HG02840 (cell line): Measurements from ENCODE around the gene SCAF1.

Experiments
- ATAC-seq: cut with Tn5 transposase; IDR thresholded peaks from one replicate; pipeline ENCODE4 v1.9.1; 2021; ENCODE audit warnings: mild to moderate bottlenecking, moderate library complexity, moderate number of reproducible peaks; ENCODE audit not compliant: unreplicated experiment, low FRiP score

The SCAF1 gene, protein sequence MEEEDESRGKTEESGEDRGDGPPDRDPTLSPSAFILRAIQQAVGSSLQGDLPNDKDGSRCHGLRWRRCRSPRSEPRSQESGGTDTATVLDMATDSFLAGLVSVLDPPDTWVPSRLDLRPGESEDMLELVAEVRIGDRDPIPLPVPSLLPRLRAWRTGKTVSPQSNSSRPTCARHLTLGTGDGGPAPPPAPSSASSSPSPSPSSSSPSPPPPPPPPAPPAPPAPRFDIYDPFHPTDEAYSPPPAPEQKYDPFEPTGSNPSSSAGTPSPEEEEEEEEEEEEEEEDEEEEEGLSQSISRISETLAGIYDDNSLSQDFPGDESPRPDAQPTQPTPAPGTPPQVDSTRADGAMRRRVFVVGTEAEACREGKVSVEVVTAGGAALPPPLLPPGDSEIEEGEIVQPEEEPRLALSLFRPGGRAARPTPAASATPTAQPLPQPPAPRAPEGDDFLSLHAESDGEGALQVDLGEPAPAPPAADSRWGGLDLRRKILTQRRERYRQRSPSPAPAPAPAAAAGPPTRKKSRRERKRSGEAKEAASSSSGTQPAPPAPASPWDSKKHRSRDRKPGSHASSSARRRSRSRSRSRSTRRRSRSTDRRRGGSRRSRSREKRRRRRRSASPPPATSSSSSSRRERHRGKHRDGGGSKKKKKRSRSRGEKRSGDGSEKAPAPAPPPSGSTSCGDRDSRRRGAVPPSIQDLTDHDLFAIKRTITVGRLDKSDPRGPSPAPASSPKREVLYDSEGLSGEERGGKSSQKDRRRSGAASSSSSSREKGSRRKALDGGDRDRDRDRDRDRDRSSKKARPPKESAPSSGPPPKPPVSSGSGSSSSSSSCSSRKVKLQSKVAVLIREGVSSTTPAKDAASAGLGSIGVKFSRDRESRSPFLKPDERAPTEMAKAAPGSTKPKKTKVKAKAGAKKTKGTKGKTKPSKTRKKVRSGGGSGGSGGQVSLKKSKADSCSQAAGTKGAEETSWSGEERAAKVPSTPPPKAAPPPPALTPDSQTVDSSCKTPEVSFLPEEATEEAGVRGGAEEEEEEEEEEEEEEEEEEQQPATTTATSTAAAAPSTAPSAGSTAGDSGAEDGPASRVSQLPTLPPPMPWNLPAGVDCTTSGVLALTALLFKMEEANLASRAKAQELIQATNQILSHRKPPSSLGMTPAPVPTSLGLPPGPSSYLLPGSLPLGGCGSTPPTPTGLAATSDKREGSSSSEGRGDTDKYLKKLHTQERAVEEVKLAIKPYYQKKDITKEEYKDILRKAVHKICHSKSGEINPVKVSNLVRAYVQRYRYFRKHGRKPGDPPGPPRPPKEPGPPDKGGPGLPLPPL

DNA sequence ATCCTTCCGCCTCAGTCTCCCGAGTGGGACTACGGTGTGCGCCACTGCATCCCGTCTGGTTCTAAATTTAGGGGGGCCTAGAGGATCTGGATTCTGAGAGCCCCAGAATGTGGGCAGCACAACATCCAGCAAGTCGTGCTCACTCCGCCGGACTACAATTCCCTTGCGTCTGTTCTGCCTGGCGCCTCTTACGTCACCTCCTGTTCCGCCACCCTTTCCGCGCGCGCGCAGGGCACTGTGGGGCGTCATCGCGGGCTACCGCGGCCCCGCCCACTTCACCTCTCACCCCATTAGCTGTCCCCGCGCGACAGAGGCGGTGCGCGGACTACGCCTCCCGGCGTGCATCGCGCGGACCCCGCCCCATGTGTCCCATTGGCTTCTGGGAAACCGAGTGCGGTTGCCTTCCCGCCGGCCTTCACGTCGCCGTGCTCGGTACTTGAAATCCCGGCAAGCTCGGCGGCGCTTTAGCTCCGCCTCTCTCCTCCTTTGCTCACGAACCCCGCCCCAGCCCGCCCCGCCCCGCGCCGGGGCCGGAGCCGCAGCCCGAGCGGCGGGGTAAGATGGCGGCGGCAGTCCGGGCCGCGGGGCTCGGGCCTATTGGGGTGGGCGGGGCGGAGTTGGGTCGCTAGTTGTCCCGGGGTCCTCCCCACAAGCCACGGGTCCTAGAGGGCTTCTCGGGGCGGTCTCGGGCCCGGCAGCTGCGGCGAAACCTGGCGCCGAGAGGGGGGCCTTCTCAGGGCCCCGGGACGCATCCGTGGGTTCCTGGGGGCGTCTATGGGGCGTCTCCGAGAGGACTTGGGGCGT, at the start of gene SCAF1:
Gene SCAF1 (plus strand): TSS at position 522 of the 804 bp plus-strand sequence. CDS start 2,818 bp downstream, outside the sequence.
- peak; percentile 64 for ATAC-seq

DNA sequence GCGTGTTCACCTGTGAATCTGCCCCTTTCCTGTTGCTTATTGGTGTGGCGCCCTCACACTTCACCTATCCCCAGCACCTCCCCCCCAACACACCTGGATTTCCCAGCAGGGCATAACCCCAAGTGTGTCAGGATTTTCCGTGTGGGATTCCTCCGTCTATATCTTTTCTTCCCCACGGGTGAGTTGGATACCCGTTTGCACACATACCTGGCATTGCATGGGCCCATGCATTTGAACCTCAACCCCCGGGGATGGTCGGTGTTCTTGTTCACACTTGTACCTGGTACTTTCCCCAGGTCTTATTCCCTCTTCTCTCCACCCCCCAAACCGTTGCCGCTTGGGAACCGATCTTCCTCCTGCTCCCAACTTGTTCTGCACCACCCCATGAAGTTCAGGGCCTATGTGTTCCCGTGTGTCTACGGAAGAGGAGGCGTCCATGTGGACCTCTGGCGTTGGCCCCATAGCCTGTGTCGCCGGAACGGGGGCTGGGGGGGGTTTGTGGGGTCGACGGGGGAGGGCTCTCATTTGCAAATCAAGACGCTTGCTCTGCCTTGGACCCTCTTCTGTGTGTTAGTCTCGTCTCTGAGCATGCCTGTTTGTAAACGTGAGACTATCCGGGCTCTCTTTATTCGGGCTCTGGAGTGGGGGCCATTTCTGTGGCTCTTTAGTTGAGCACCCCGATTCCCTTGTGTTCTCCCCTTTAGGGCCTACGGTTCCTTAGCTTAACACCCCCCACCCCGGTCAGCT, 49.4 kb upstream of the SCAF1 start:
- no peak for ATAC-seq

- peak; percentile 32 for ATAC-seq
Observed at GRCh38 chr19:49593233-49594113, 48.5 kb upstream of the SCAF1 start.

- ATAC-seq: no peak
Observed at GRCh38 chr19:49594157-49594992, 47.6 kb upstream of the SCAF1 start.

DNA sequence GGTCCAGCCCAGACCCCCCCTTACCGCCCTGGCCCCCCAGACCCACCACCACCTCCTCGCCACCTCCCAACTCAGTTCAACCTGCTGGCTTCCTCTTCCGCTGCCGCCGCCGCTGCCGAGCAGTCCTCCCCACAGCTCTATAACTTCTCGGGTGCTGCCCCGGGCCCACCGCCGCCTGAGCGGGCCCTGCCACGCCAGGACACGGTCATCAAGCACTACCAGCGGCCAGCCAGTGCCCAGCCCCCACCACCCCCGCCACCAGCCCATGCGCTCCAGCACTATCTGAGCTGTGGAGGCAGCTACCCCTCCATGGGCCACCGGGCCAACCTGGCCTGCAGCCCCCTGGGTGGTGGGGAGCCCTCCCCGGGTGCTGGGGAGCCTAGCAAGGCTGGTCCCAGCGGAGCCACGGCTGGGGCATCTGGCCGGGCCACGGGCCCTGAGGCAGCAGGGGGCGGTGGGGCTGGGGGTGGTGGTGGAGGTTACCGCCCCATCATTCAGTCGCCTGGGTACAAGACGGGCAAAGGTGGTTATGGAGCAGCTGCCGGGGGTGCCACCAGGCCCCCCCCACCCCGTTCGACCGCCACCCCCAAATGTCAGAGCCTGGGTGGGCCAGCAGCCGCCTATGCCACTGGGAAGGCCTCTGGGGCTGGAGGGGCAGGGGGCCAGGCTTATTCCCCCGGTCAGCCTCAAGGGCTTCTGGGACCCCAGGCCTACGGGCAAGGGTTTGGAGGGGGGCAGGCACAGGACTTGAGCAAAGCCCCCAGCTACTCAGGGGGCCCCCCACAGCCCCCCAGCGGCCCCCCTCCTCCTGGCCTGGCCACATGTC, 46.8 kb upstream of the SCAF1 start:
- ATAC-seq: no peak

GRCh38 chr19:49595819-49596404, 46.1 kb upstream of the SCAF1 start:
- ATAC-seq: no peak

DNA sequence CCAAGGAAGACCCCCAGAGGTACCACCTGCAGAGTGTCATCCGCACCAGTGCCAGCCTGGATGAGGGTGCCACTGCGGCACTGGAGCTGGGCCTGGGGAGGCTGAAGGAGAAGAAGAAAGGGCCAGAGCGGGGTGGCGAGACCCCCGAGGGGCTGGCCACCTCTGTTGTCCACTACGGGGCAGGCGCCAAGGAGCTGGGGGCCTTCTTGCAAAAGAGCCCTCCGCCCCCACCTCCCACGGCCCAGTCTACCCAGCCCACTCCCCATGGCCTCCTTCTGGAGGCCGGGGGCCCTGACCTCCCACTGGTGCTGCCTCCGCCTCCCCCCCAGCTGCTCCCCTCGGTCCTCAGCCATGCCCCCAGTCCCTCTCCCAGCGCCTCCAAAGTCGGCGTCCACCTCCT, 45.6 kb upstream of the SCAF1 start:
- no peak for ATAC-seq

GRCh38 chr19:49596954-49597702, 44.9 kb upstream of the SCAF1 start:
- ATAC-seq: no peak

DNA sequence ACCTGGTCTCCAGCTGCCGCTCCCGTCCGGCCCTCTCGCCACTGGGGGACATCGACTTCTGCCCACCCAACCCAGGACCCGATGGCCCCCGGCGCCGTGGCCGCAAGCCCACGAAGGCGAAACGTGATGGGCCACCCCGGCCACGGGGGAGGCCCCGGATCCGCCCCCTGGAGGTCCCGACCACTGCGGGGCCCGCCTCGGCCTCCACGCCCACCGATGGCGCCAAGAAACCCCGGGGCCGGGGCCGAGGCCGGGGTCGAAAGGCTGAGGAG, 44.4 kb upstream of the SCAF1 start:
- no peak for ATAC-seq

GRCh38 chr19:49599378-49600295, 42.4 kb upstream of the SCAF1 start:
- ATAC-seq: no peak

DNA sequence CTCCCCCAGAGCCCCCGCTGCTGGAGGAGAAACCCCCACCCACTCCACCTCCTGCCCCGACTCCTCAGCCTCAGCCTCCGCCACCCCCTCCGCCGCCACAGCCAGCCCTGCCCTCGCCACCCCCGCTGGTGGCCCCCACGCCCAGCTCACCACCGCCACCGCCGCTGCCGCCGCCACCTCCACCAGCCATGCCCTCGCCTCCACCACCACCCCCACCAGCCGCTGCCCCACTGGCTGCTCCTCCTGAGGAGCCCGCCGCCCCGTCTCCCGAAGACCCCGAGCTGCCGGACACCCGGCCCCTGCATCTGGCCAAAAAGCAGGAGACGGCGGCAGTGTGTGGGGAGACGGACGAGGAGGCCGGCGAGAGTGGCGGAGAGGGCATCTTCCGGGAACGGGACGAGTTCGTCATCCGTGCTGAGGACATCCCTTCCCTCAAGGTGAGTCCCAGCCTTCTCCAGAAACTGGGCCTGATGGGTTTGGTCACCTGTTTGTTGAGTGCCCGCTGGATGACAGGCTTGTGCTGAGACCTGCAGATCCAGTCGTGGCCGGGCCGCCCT, 40.4 kb upstream of the SCAF1 start:
- no peak for ATAC-seq

- no peak for ATAC-seq
Observed at GRCh38 chr19:49602806-49603205, 39.2 kb upstream of the SCAF1 start.

GRCh38 chr19:49605605-49606004, 36.4 kb upstream of the SCAF1 start:
- ATAC-seq: no peak

- no peak for ATAC-seq
Observed at GRCh38 chr19:49609499-49610092, 32.4 kb upstream of the SCAF1 start.
